Endothelial cell of umbilical vein (primary cell): ENCODE measurements around the gene GSE1.

ENCODE experiments used
- CTCF ChIP-seq, 2 donors: IDR thresholded peaks; 1 replicate in 1 of 2; 2 replicates in 1 of 2; pipeline ENCODE4 v1.5.1; 2011; ENCODE audit warnings: low read length in 2 of 2, mild to moderate bottlenecking in 2 of 2, moderate library complexity in 2 of 2, control low read depth in 1 of 2, inconsistent platforms in 1 of 2, low read depth in 1 of 2; ENCODE audit not compliant: insufficient read depth in 1 of 2; ENCODE audit errors: extremely low read depth in 1 of 2
- EZH2 ChIP-seq: IDR thresholded peaks from 2 replicates; pipeline ENCODE4 v1.6.1; 2012; ENCODE audit warnings: borderline replicate concordance, low read depth, mild to moderate bottlenecking, moderate library complexity, low read length, inconsistent platforms; ENCODE audit not compliant: severe bottlenecking
- FOS ChIP-seq: IDR thresholded peaks from 2 replicates; pipeline ENCODE4 v1.6.1; 2011; ENCODE audit warnings: mild to moderate bottlenecking, low read length, moderate library complexity, borderline replicate concordance; ENCODE audit not compliant: insufficient read depth
- GATA2 ChIP-seq: IDR thresholded peaks from 2 replicates; pipeline ENCODE4 v1.7.0; 2011; ENCODE audit warnings: low read depth, mild to moderate bottlenecking, moderate library complexity, mixed read lengths, low read length; ENCODE audit not compliant: insufficient read length, insufficient read depth
- MYC ChIP-seq: IDR thresholded peaks from one replicate; pipeline ENCODE4 v1.6.1; 2011; ENCODE audit warnings: mild to moderate bottlenecking, low read depth, low read length
- POLR2A ChIP-seq: IDR thresholded peaks from 2 replicates; pipeline ENCODE4 v1.6.1; 2012; ENCODE audit warnings: low read depth, mild to moderate bottlenecking, control low read depth, low read length

- TF ChIP-seq CTCF (IDR thresholded peaks at IDR 0.05; ENCODE audit: extremely low read depth in 1 of 2, insufficient read depth in 1 of 2, low read depth in 1 of 2, low read length in 2 of 2), result no peak
- TF ChIP-seq EZH2, result no peak
- no peak for TF ChIP-seq GATA2
- no peak for TF ChIP-seq POLR2A
- TF ChIP-seq MYC, result no peak
- TF ChIP-seq FOS, result no peak
Measured at GRCh38 chr16:85629853-85630252, 16.7 kb downstream of the GSE1 start.
